Trophoblast cell (in vitro differentiated cells and primary cell): ENCODE measurements around the gene CILP.

Experiments
- DNase-seq, 2 donors: peaks; one replicate each; pipeline ENCODE4 v3.0.0-alpha.2; 2016
- H2AFZ ChIP-seq: 2 replicates; pipeline ENCODE4 v1.6.1; 2013; ENCODE audit warnings: low read length, moderate library complexity, mild to moderate bottlenecking; ENCODE audit not compliant: insufficient read depth, poor library complexity
- H2AK5ac ChIP-seq: 2 replicates; pipeline ENCODE4 v1.6.1; 2013; ENCODE audit warnings: mild to moderate bottlenecking, low read length
- H2BK120ac ChIP-seq: 2 replicates; pipeline ENCODE4 v1.6.1; 2013; ENCODE audit warnings: low read length, mild to moderate bottlenecking, moderate library complexity; ENCODE audit not compliant: insufficient read depth, poor library complexity
- H2BK12ac ChIP-seq: 2 replicates; pipeline ENCODE4 v1.6.1; 2013; ENCODE audit warnings: mild to moderate bottlenecking, low read length, moderate library complexity
- H2BK5ac ChIP-seq: 2 replicates; pipeline ENCODE4 v1.6.1; 2013; ENCODE audit warnings: low read length, low read depth, moderate library complexity, mild to moderate bottlenecking; ENCODE audit not compliant: poor library complexity
- H3K14ac ChIP-seq: 2 replicates; pipeline ENCODE4 v1.6.1; 2013; ENCODE audit warnings: mild to moderate bottlenecking, low read length
- H3K18ac ChIP-seq: 2 replicates; pipeline ENCODE4 v1.6.1; 2013; ENCODE audit warnings: mild to moderate bottlenecking, low read length
- H3K23ac ChIP-seq: 2 replicates; pipeline ENCODE4 v1.6.1; 2013; ENCODE audit warnings: low read length
- H3K27ac ChIP-seq: 2 replicates; pipeline ENCODE4 v1.5.1; 2013; ENCODE audit warnings: low read depth, mild to moderate bottlenecking, inconsistent platforms, low read length, moderate library complexity
- H3K27me3 ChIP-seq: 2 replicates; pipeline ENCODE4 v1.6.1; 2013; ENCODE audit warnings: inconsistent platforms, mild to moderate bottlenecking, low read length, moderate library complexity; ENCODE audit not compliant: insufficient read depth
- H3K36me3 ChIP-seq, 2 experiments: 1 replicate in 1 of 2; 2 replicates in 1 of 2; pipeline ENCODE4 v1.6.1; 2013; ENCODE audit warnings: low read length in 2 of 2, mild to moderate bottlenecking in 2 of 2, moderate library complexity in 1 of 2; ENCODE audit not compliant: insufficient read depth in 2 of 2, control insufficient read depth in 1 of 2
- H3K4ac ChIP-seq: 2 replicates; pipeline ENCODE4 v1.6.1; 2013; ENCODE audit warnings: low read depth, mild to moderate bottlenecking, low read length, moderate library complexity
- H3K4me1 ChIP-seq, 2 experiments: 1 replicate in 1 of 2; 2 replicates in 1 of 2; pipeline ENCODE4 v1.6.1; 2013; ENCODE audit warnings: low read length in 2 of 2, mild to moderate bottlenecking in 2 of 2, moderate library complexity in 1 of 2; ENCODE audit not compliant: insufficient read depth in 2 of 2, control insufficient read depth in 1 of 2
- H3K4me2 ChIP-seq: 2 replicates; pipeline ENCODE4 v1.6.1; 2013; ENCODE audit warnings: inconsistent platforms, mild to moderate bottlenecking, low read length, moderate library complexity
- H3K4me3 ChIP-seq: 2 replicates; pipeline ENCODE4 v1.5.1; 2013; ENCODE audit warnings: mild to moderate bottlenecking, low read depth, low read length, inconsistent platforms
- H3K79me1 ChIP-seq: one replicate; pipeline ENCODE4 v1.6.1; 2013; ENCODE audit warnings: low read length
- H3K79me2 ChIP-seq: 2 replicates; pipeline ENCODE4 v1.6.1; 2013; ENCODE audit warnings: low read length, mild to moderate bottlenecking; ENCODE audit not compliant: control insufficient read depth, insufficient read depth, poor library complexity
- H3K9ac ChIP-seq: 2 replicates; pipeline ENCODE4 v1.6.1; 2013; ENCODE audit warnings: mild to moderate bottlenecking, low read length
- H3K9me3 ChIP-seq: 2 replicates; pipeline ENCODE4 v1.6.1; 2013; ENCODE audit warnings: low read depth, mild to moderate bottlenecking, control low read depth, inconsistent platforms, low read length; ENCODE audit not compliant: insufficient read depth
- H4K12ac ChIP-seq: 2 replicates; pipeline ENCODE4 v1.6.1; 2013; ENCODE audit warnings: low read depth, mild to moderate bottlenecking, low read length, moderate library complexity
- H4K8ac ChIP-seq: 2 replicates; pipeline ENCODE4 v1.6.1; 2013; ENCODE audit warnings: low read depth, mild to moderate bottlenecking, low read length, moderate library complexity
- H4K91ac ChIP-seq: one replicate; pipeline ENCODE4 v1.6.1; 2013; ENCODE audit warnings: low read depth, mild to moderate bottlenecking, low read length, moderate library complexity
- WGBS: extraction: QIAGEN DNeasy Blood & Tissue Kit; methylation state at CpG from one replicate; pipeline ENCODE4 v1.1.7; 2013; ENCODE audit warnings: missing lambda C conversion rate; ENCODE audit not compliant: insufficient read length, insufficient coverage; ENCODE audit errors: extremely low coverage; 5-methylcytosine and 5-hydroxymethylcytosine counted together

Gene CILP

GRCh38 chr15:65258375-65259262 lies 47.3 kb upstream of the CILP start:
- no peaks in the 10 kb centered on the region for H3K79me1 ChIP-seq
- H3K4me1 ChIP-seq = no peaks in the 10 kb centered on the region
- no peak overlapping the region for H3K23ac ChIP-seq
- H3K27ac ChIP-seq = no peak overlapping the region
- H2BK5ac ChIP-seq = no peak overlapping the region
- H3K4me3 ChIP-seq = no peak overlapping the region
- H2BK12ac ChIP-seq = no peak overlapping the region
- H4K8ac ChIP-seq = no peak overlapping the region
- no CpG with 5 or more reads among the region's 5 CpGs for WGBS
- no peak overlapping the region for H4K91ac ChIP-seq
- H3K9ac ChIP-seq = no peak overlapping the region
- no peak overlapping the region for H3K18ac ChIP-seq
- H2BK120ac ChIP-seq = no peak overlapping the region
- H3K36me3 ChIP-seq = peaks cover 2 to 15% of the 10 kb centered on the region in 2 experiments
- no peak overlapping the region for H3K4ac ChIP-seq
- H3K79me2 ChIP-seq = no peaks in the 10 kb centered on the region
- no peaks in the 10 kb centered on the region for H3K9me3 ChIP-seq
- H2AK5ac ChIP-seq = no peak overlapping the region
- H3K27me3 ChIP-seq = no peaks in the 10 kb centered on the region
- H3K14ac ChIP-seq = no peak overlapping the region
- no peak overlapping the region for H2AFZ ChIP-seq
- no peak overlapping the region for H4K12ac ChIP-seq
- no peak for DNase-seq
- H3K4me2 ChIP-seq = no peak overlapping the region

DNA sequence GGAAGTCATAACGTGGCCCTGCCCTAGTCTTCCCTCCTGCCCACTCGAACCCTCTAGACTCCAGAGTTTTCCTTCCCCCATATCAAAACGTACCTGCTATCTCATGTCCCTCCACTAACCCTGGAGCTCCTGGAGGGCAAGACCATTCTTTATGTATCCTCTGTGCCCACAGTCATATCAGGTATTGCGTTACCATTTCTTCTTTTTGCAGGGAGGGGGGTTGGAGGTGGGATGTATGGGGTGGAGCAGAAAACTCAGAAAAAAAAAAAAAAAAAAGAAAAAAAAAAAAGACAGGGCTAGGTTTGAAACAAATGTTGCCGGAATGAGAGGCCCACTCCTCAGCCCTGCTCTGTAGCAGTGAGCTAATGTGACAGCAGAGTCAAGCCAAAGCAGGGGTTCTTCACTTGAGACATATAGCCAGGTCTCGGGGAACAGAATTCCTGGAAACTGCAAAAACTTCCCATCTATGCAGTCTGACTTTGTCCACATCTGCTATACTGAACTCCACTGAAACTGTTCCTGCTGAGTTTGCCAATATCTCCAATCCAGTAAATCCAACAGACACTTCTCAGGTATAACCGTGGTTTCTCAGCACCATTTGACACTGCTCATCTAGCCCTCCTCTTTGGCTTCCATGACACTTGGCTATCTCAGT lies 44.3 kb upstream of the CILP start:
- Histone ChIP-seq H4K12ac (no peak overlapping the region), H3K4ac (no peak overlapping the region), H3K79me2 (no peaks in the 10 kb centered on the region), H2BK12ac (no peak overlapping the region), H3K9ac (no peak overlapping the region), H2AFZ (no peak overlapping the region), H2BK5ac (no peak overlapping the region), H3K18ac (no peak overlapping the region), H3K79me1 (no peaks in the 10 kb centered on the region), H4K8ac (no peak overlapping the region), H3K23ac (no peak overlapping the region), H3K4me3 (no peak overlapping the region), H3K27ac (no peak overlapping the region), H2AK5ac (no peak overlapping the region), H3K36me3 (peaks cover 0 to 8% of the 10 kb centered on the region in 2 experiments), H3K4me2 (no peak overlapping the region), H3K27me3 (no peaks in the 10 kb centered on the region), H4K91ac (no peak overlapping the region), H3K9me3 (no peaks in the 10 kb centered on the region), H3K4me1 (no peaks in the 10 kb centered on the region), H3K14ac (no peak overlapping the region), H2BK120ac (no peak overlapping the region)
- DNase-seq = no peak
- WGBS = no CpG with 5 or more reads among the region's 7 CpGs

DNA sequence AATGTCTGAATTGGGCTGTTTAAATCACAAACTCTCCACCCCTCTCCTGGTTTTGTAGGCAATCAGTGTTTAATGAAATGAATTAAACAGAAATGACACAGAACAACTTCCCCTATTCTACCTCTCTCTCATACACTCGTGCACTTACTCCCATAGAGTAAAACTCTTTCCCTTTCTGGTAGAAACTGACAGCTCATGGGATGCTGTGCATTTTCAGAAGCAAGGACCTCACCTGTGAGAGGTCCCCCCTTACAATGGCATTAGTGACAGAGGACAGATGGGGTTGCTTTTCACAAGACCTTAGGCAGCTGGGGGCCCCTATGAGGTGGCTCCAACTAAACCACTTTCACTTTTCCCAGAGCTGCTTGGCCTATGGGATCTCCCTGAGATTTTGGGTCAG lies 43.5 kb upstream of the CILP start:
- H4K12ac ChIP-seq = no peak overlapping the region

DNA sequence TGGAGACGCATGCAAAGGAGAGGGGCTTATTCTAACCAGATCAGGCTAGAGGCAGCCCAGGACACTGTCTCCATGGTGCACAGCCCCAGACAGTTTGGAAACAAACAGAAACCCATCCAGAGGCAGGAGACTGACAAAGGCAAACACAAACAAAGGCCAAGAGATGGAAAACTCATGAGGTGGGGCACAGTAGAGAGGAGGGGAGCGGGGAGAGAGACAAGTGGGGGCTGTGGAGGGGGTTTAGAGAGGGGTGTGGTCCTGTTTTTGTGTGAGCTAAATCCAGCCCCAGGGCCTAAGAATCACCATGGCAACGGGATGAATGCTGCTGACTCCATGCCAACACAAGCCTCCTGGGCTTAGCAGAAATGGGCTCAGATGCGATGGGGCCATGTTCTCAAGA lies 43.1 kb upstream of the CILP start:
- Histone ChIP-seq H3K14ac (no peak overlapping the region), H2BK12ac (no peak overlapping the region), H4K8ac (no peak overlapping the region), H3K23ac (no peak overlapping the region), H3K4me3 (no peak overlapping the region), H4K12ac (no peak overlapping the region), H3K27me3 (no peaks in the 10 kb centered on the region), H3K18ac (no peak overlapping the region), H3K4me2 (no peak overlapping the region), H3K9me3 (no peaks in the 10 kb centered on the region), H4K91ac (no peak overlapping the region), H3K79me1 (no peaks in the 10 kb centered on the region), H3K27ac (no peak overlapping the region), H2AFZ (no peak overlapping the region), H3K4ac (no peak overlapping the region), H3K36me3 (peaks cover 0 to 3% of the 10 kb centered on the region in 2 experiments), H3K79me2 (no peaks in the 10 kb centered on the region), H3K4me1 (peaks cover 2 to 3% of the 10 kb centered on the region in 2 experiments), H2BK5ac (no peak overlapping the region), H2BK120ac (no peak overlapping the region), H3K9ac (no peak overlapping the region), H2AK5ac (no peak overlapping the region)
- WGBS = no CpG with 5 or more reads among the region's 4 CpGs
- no peak for DNase-seq

More for the DNA sequence above, 43.5 kb upstream of the CILP start:
- H3K4me3 ChIP-seq = no peak overlapping the region
- no peak overlapping the region for H3K9ac ChIP-seq
- no peaks in the 10 kb centered on the region for H3K9me3 ChIP-seq
- no peak overlapping the region for H3K4ac ChIP-seq
- no peaks in the 10 kb centered on the region for H3K4me1 ChIP-seq
- no peaks in the 10 kb centered on the region for H3K79me2 ChIP-seq
- no peak overlapping the region for H3K27ac ChIP-seq
- no peak overlapping the region for H2AK5ac ChIP-seq
- no peak overlapping the region for H2AFZ ChIP-seq
- H4K8ac ChIP-seq = no peak overlapping the region
- no peaks in the 10 kb centered on the region for H3K27me3 ChIP-seq
- no peak overlapping the region for H3K14ac ChIP-seq
- H3K79me1 ChIP-seq = no peaks in the 10 kb centered on the region
- H2BK12ac ChIP-seq = no peak overlapping the region
- H3K23ac ChIP-seq = no peak overlapping the region
- no peak overlapping the region for H4K91ac ChIP-seq
- H2BK5ac ChIP-seq = no peak overlapping the region
- peaks cover 0 to 3% of the 10 kb centered on the region in 2 experiments for H3K36me3 ChIP-seq
- DNase-seq = no peak
- no peak overlapping the region for H3K4me2 ChIP-seq
- no peak overlapping the region for H3K18ac ChIP-seq
- no peak overlapping the region for H2BK120ac ChIP-seq
- no CpG with 5 or more reads among the region's 1 CpG for WGBS
